GM18907 (cell line): ENCODE results near the gene TIAM1.
A peak's percentile ranks its signal among the peaks of the same experiment; 100 is the strongest.

Source experiments
- ATAC-seq: cut with Tn5 transposase; IDR thresholded peaks from one replicate; pipeline ENCODE4 v1.9.1; 2021; ENCODE audit warnings: mild to moderate bottlenecking, moderate library complexity; ENCODE audit not compliant: unreplicated experiment

The TIAM1 gene

GRCh38 chr21:31141389-31142000 lies 202.6 kb downstream of the TIAM1 start:
- ATAC-seq = no peak

- no peak for ATAC-seq
Measured at GRCh38 chr21:31140676-31141075, 203.4 kb downstream of the TIAM1 start.

- ATAC-seq = no peak
Measured at GRCh38 chr21:31140025-31140424, 204.0 kb downstream of the TIAM1 start.

GRCh38 chr21:31137960-31138359 lies 206.1 kb downstream of the TIAM1 start:
- ATAC-seq = no peak

- peak; percentile 76 for ATAC-seq
Measured at GRCh38 chr21:31136891-31137290, 207.2 kb downstream of the TIAM1 start.

- ATAC-seq = no peak
Measured at GRCh38 chr21:31135531-31136184, 208.4 kb downstream of the TIAM1 start.

GRCh38 chr21:31133243-31133830 lies 210.7 kb downstream of the TIAM1 start:
- ATAC-seq = peak; percentile 10

GRCh38 chr21:31132574-31133242 lies 211.4 kb downstream of the TIAM1 start:
- ATAC-seq = peak; percentile 84

- ATAC-seq = no peak
Measured at GRCh38 chr21:31130821-31131220, 213.2 kb downstream of the TIAM1 start.

- ATAC-seq = no peak
Measured at GRCh38 chr21:31128234-31128633, 215.8 kb downstream of the TIAM1 start.

DNA sequence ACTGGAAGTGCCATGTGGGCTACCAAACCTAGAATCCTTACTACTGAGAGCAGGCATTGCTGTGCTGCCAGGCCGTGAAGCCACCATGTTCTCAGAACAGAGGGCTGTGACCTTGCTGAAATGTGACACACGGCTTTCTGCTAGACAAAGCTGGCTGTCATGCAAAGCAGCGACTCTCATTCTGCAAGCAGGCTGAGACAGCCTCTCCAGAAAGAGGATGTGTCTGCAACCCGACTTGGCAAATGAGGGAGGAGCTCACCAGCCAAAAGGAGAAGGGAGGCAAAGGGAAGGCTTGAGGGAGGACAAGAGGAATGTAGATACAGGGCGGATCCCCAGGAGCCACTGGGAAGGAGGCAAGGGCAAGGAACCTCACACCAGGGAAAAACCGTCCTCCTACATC lies 220.1 kb downstream of the TIAM1 start:
- peak; percentile 68 for ATAC-seq

DNA sequence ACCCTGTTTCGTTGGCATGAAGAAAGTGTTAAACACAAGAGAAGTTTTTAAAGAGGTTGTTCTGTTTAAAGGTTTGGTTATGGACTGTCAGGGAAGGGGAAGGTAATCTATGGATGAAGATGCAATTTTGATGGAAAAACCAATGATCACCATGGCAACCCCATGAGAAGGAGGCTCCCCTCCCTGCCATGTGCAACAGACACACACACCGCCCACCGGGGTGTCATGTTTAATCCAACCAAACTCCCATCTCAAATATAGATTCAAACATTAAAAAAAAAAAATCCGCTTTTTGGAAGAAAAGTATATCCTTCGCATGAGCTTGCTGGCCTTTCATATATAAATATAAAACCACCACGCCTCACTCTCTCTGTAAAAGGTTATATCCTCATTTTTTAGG lies 224.9 kb downstream of the TIAM1 start:
- no peak for ATAC-seq

DNA sequence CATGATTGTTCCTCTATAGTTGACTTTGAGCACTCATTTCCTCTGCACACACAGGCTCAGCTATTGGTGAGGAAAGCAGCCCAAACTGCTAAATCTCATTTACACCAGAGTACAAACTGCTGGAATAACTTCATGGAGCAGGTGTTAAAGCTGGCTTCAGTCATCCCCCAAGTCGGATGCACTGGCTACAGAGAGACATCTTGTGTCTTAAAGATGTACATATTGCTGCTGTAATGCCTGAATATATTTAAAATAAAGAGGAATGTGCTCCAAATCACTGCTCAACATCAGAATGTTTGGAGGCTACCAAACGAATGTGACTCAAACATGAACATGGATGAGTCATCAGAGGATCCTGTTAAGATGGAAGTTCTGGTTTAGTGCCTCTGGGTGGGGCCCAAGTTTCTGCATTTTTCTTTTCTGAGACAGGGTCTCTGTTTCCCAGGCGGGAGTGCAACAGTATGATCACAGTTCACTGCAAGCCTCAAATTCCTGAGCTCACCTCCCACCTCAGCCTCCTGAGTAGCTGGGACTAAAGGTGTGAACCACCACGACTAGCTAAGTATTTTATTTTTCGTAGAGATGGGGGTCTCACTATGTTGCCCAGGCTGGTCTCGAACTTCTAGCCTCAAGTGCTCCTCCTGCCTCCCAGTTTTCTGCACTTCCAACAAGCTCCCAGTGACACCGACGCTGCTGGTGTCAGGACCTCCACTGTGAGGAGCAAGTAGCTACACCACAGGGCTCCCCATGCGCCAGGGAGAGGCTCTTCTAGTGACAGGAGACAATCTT lies 226.7 kb downstream of the TIAM1 start:
- ATAC-seq = no peak

DNA sequence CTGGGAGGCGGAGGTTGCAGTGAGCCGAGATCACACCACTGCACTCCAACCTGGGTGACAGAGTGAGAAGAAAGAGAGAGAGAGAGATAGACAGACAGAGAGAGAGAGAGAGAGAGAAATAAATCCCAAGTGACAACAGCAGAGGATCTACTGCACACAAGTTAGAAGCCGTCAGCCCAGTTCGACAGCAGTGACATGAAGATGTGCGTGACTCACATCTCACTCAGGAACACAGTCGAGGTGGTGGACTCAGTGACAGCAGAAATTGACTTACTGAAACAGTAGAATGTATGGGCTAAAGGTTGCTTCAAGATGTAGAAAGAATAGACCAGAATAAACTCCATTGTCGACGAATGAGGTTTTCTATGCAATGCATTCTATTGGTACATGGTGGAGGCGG lies 228.8 kb downstream of the TIAM1 start:
- no peak for ATAC-seq

DNA sequence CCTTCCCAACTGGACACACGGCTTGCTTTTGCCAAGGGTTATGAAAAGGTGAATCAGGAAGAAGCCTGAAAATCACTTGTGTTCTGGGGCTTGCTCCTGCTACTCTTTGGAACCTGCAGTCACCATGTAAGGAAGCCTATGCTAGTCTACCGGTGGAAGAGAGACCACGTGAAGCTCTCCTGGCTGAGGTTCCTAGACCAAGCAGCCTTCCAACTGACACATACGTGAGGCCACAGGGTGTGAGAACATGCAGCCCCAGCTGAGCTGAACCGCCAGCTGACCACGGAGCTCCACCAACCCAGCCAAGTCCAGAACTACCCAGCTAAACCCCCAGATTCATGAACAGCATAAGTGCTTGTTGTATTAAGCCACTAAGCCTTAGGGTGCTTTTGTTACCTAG lies 233.0 kb downstream of the TIAM1 start:
- ATAC-seq = no peak

DNA sequence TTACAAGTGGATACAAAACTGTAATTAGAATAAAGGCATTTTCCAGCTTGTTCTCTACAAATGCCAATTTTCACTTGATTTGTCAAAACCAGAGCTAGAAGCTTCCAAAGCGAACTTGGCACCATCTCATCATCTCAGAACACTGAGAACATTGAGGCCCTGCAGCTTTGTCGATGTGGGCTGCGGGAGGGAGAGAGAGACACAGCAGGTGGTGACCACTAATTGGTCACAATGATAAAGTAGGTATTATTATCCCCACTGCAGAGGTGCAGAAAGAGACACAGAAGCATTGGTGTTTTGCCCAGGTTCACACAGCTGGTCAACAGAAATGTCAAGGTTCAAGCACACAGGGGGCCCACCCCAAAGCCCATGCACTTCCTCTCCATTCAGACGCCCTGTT lies 233.6 kb downstream of the TIAM1 start:
- no peak for ATAC-seq

GRCh38 chr21:31107871-31108270 lies 236.2 kb downstream of the TIAM1 start:
- peak; percentile 62 for ATAC-seq

DNA sequence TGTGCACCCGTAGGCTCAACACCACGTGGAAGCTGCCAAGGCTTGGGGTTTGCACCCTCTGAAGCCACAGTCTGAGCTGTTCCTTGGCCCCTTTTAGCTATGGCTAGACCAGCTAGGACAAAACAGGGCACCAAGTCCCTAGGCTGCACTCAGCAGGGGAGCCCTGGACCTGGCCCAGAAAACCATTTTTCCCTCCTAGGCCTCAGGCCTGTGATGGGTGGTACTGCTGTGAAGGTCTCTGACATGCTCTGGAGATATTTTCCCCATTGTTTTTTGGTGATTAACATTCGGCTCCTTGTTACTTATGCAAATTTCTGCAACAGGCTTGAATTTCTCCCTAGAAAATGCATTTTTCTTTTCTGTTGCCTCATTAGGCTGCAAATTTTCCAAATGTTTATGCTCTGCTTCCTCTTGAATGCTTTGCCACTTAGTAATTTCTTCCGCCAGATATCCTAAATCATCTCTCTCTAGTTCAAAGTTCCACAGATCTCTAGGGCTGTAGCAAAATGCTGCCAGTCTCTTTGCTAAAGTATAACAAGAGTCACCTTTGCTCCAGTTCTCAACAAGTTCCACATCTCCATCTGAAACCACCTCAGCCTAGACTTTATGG lies 236.8 kb downstream of the TIAM1 start:
- ATAC-seq = no peak

- ATAC-seq = no peak
Measured at GRCh38 chr21:31103571-31104265, 240.3 kb downstream of the TIAM1 start.

DNA sequence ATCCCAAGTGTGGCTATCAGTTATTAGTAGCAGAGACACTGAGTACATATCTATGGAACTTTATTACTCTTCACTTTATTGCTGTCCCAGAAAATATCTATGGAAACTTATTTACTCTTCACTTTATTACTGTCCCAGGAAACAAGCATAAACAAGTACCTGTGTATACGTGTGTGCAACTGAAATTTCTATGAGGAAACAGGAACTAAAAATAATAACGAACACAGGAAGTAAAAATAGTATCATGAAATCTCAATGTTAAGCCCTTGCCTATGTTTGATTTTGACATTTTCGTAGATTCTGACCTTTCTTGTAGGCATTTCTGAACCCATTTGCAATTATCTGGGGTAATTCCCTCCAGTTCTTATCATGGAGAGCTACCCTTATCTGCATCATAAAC lies 240.9 kb downstream of the TIAM1 start:
- ATAC-seq = no peak
